Fibroblast of lung (primary cell): ENCODE results near the gene CRTAP. TPM values are rescaled to one million over a fixed set of nuclear protein-coding genes. Genes with fewer than 3 reads are reported as not detected.
"Not testable (repeated sequence)": the region's sequence is repeated elsewhere in the genome, so short reads cannot be mapped to it uniquely, and the experiment has no call there.

Source experiments
- DNase-seq, 2 donors: peaks; one replicate each; pipeline versions ENCODE4 v3.0.0 to v3.0.0-alpha.2; 2010; ENCODE audit warnings: low read depth in 2 of 2
- H2AFZ ChIP-seq: 2 replicates; pipeline ENCODE4 v1.5.1; 2012; ENCODE audit warnings: low read length, control low read depth, inconsistent platforms
- H3K27ac ChIP-seq: 2 replicates; pipeline ENCODE4 v1.5.1; 2011; ENCODE audit warnings: low read length, control low read depth; ENCODE audit not compliant: insufficient read depth
- H3K27me3 ChIP-seq: 2 replicates; pipeline ENCODE4 v1.5.1; 2011; ENCODE audit warnings: mild to moderate bottlenecking, low read length; ENCODE audit not compliant: control insufficient read depth, insufficient read depth
- H3K36me3 ChIP-seq: 2 replicates; pipeline ENCODE4 v1.5.1; 2011; ENCODE audit warnings: low read length; ENCODE audit not compliant: control insufficient read depth, insufficient read depth
- H3K4me1 ChIP-seq: 2 replicates; pipeline ENCODE4 v1.5.1; 2011; ENCODE audit warnings: low read length; ENCODE audit not compliant: control insufficient read depth, insufficient read depth; ENCODE audit errors: extremely low read depth
- H3K4me2 ChIP-seq: 2 replicates; pipeline ENCODE4 v1.5.1; 2011; ENCODE audit warnings: low read length, control low read depth; ENCODE audit not compliant: insufficient read depth; ENCODE audit errors: extremely low read depth
- H3K4me3 ChIP-seq, 4 experiments: fragments of 200-600 bp in 1 of 4; sonication (generic) in 1 of 4; replicated peaks in 1 of 4; 2 replicates each; pipeline ENCODE4 v1.5.1; 2011 to 2016; ENCODE audit warnings: low read length in 4 of 4, low read depth in 3 of 4, mild to moderate bottlenecking in 3 of 4, control low read depth in 2 of 4, inconsistent platforms in 1 of 4, mixed read lengths in 1 of 4; ENCODE audit not compliant: insufficient read depth in 1 of 4; ENCODE audit errors: control extremely low read depth in 1 of 4
- H3K79me2 ChIP-seq: 2 replicates; pipeline ENCODE4 v1.5.1; 2012; ENCODE audit warnings: mild to moderate bottlenecking, low read length, inconsistent platforms; ENCODE audit not compliant: control insufficient read depth, insufficient read depth
- H3K9ac ChIP-seq: 2 replicates; pipeline ENCODE4 v1.5.1; 2011; ENCODE audit warnings: mild to moderate bottlenecking, low read length, control low read depth; ENCODE audit not compliant: insufficient read depth
- H3K9me3 ChIP-seq: 2 replicates; pipeline ENCODE4 v1.5.1; 2012; ENCODE audit warnings: low read depth, low read length; ENCODE audit not compliant: control insufficient read depth, insufficient read depth
- H4K20me1 ChIP-seq: 2 replicates; pipeline ENCODE4 v1.5.1; 2011; ENCODE audit warnings: low read length; ENCODE audit not compliant: control insufficient read depth, insufficient read depth; ENCODE audit errors: extremely low read depth
- EZH2 ChIP-seq: IDR thresholded peaks from 2 replicates; pipeline ENCODE4 v1.5.1; 2012; ENCODE audit warnings: low read length, control low read depth, mild to moderate bottlenecking; ENCODE audit errors: missing control alignments
- polyA minus RNA-seq: library from RNA; depleted of rRNA, polyadenylated mRNA; stranded (reverse); fragments of >200 nt; gene quantifications from 2 replicates; pipeline ENCODE4 v1.2.3, GENCODE V29; 2011; ENCODE audit warnings: low replicate concordance
- polyA plus RNA-seq, 2 donors: library from polyadenylated mRNA; depleted of rRNA in 1 of 2; stranded (reverse) in 1 of 2; unstranded in 1 of 2; fragments of >200 nt; gene quantifications; 2 replicates each; pipeline ENCODE4 v1.2.1, GENCODE V29; 2011 to 2012; ENCODE audit warnings: missing spikeins in 1 of 2
- total RNA-seq: library from RNA; depleted of rRNA; stranded (reverse); fragments of >200 nt; gene quantifications from 2 replicates; pipeline ENCODE4 v1.2.1, GENCODE V29; 2014
- TF ChIP-seq, protein P1 (sequence below), 2 donors: IDR thresholded peaks in 1 of 2; conservative IDR thresholded peaks in 1 of 2; 1 replicate in 1 of 2; 2 replicates in 1 of 2; pipeline ENCODE4 v1.5.1; 2011 to 2012; ENCODE audit warnings: low read length in 2 of 2, control low read depth in 1 of 2, inconsistent platforms in 1 of 2, low read depth in 1 of 2, mild to moderate bottlenecking in 1 of 2

Gene CRTAP
- total RNA-seq, result 176 and 318 TPM in 2 replicates
- 330 and 332 TPM in 2 replicates for polyA plus RNA-seq
- 252 and 255 TPM in 2 replicates for polyA plus RNA-seq (2012)
- polyA minus RNA-seq, result 81.0 and 97.8 TPM in 2 replicates

DNA sequence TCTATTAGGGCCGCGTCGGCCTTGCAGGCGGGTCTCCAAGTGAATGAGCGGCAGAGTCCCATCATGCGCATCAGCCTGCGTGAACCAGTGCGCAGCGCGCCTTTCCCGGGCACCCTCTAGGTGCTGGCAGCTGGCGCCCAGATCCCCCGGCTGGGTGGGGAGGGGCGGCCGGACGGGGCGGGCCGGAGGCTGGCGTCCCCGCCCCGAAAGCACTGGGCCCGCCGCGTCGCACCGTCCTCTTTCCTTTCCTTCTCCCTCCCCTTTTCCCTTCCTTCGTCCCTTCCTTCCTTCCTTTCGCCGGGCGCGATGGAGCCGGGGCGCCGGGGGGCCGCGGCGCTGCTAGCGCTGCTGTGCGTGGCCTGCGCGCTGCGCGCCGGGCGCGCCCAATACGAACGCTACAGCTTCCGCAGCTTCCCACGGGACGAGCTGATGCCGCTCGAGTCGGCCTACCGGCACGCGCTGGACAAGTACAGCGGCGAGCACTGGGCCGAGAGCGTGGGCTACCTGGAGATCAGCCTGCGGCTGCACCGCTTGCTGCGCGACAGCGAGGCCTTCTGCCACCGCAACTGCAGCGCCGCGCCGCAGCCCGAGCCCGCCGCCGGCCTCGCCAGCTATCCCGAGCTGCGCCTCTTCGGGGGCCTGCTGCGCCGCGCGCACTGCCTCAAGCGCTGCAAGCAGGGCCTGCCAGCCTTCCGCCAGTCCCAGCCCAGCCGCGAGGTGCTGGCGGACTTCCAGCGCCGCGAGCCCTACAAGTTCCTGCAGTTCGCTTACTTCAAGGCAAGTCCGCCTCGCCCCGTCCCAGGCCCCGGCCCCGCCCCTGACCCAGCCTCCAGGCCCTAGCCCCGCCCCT lies at the start of gene CRTAP:
Gene CRTAP, plus strand, starts transcription at position 243 of the 850 bp plus-strand sequence. Its CDS starts 64 bp downstream, at position 307.
- Histone ChIP-seq H3K9ac (peak within 1 kb of the TSS; percentile 66), H2AFZ (peak within 1 kb of the TSS; percentile 91), H3K4me3 (peak within 1 kb of the TSS; percentile 73 to 84 (median 76)), H3K79me2 (peaks cover 15% of the 10 kb centered on the region), H3K36me3 (no peaks in the 10 kb centered on the region), H3K27ac (peak within 1 kb of the TSS; percentile 73), H3K9me3 (no peaks in the 10 kb centered on the region), H3K4me2 (peak within 1 kb of the TSS; percentile 94), H3K4me1 (no peaks in the 10 kb centered on the region), H3K27me3 (no peaks in the 10 kb centered on the region), H4K20me1 (no peaks in the 10 kb centered on the region)
- DNase-seq, result peak; percentile 97 to 98
- TF ChIP-seq EZH2, result no peak
- TF ChIP-seq, protein P1, sequence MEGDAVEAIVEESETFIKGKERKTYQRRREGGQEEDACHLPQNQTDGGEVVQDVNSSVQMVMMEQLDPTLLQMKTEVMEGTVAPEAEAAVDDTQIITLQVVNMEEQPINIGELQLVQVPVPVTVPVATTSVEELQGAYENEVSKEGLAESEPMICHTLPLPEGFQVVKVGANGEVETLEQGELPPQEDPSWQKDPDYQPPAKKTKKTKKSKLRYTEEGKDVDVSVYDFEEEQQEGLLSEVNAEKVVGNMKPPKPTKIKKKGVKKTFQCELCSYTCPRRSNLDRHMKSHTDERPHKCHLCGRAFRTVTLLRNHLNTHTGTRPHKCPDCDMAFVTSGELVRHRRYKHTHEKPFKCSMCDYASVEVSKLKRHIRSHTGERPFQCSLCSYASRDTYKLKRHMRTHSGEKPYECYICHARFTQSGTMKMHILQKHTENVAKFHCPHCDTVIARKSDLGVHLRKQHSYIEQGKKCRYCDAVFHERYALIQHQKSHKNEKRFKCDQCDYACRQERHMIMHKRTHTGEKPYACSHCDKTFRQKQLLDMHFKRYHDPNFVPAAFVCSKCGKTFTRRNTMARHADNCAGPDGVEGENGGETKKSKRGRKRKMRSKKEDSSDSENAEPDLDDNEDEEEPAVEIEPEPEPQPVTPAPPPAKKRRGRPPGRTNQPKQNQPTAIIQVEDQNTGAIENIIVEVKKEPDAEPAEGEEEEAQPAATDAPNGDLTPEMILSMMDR (conservative IDR thresholded peaks at IDR 0.05 in 1 of 2, IDR thresholded peaks at IDR 0.05 in 1 of 2; ENCODE audit: low read depth in 1 of 2, low read length in 2 of 2), result no peak

DNA sequence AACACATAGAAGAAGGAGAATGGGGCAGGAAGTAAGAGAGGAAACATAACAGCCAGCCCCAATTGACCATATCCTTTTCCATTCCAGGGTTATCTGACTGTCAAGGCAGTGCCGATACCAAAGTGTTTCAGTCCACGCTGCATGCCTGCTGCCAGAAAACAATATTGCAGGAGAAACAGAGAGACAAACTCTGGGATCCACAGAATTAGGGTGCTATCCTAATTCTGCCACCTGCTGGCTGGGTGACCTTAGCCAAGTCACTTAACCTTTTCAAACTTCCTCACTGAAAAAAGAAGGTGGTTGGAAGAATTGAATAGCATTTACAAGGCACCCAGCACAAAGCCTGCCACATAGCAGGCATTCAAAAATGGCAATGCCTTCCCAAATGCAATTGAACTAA lies 48.9 kb upstream of the CRTAP start:
- DNase-seq, result no peak
- H3K4me2 ChIP-seq, result no peak overlapping the region
- H4K20me1 ChIP-seq, result no peaks in the 10 kb centered on the region
- no peak overlapping the region for H3K27ac ChIP-seq
- no peaks in the 10 kb centered on the region for H3K27me3 ChIP-seq
- no peaks in the 10 kb centered on the region for H3K9me3 ChIP-seq
- H3K4me3 ChIP-seq, result no peak overlapping the region
- H3K9ac ChIP-seq, result no peak overlapping the region
- TF ChIP-seq, protein P1 (conservative IDR thresholded peaks at IDR 0.05 in 1 of 2, IDR thresholded peaks at IDR 0.05 in 1 of 2; ENCODE audit: low read depth in 1 of 2, low read length in 2 of 2), result no peak
- no peak for TF ChIP-seq EZH2
- H3K79me2 ChIP-seq, result no peaks in the 10 kb centered on the region
- H3K36me3 ChIP-seq, result peaks cover 3% of the 10 kb centered on the region
- no peak overlapping the region for H2AFZ ChIP-seq
- H3K4me1 ChIP-seq, result no peaks in the 10 kb centered on the region

DNA sequence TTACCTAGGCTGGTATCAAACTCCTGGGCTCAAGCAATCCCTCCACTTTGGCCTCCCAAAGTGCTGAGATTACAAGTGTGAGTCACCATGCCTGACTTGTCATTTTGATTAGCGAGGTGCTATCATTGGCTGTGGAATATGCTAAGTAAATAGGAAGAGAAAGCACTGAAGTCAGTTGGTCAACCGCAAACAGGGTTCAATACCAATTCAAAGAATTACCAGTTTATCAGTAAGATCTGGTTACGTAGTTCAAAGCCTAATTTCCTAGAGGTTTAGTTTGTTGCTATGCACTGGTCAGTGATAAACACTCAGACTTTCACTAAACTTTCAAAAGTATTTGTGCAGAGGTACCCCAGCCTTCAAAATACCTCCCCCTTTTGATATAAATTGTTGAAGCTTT lies 46.3 kb upstream of the CRTAP start:
- peak; percentile 76 to 77 for DNase-seq
- H3K4me2 ChIP-seq, result no peak overlapping the region
- H4K20me1 ChIP-seq, result no peaks in the 10 kb centered on the region
- H3K4me3 ChIP-seq, result no peak overlapping the region
- no peak overlapping the region for H3K9ac ChIP-seq
- H3K4me1 ChIP-seq, result no peaks in the 10 kb centered on the region
- H3K36me3 ChIP-seq, result peaks cover 3% of the 10 kb centered on the region
- no peak overlapping the region for H3K27ac ChIP-seq
- no peaks in the 10 kb centered on the region for H3K27me3 ChIP-seq
- no peak for TF ChIP-seq EZH2
- TF ChIP-seq, protein P1 (conservative IDR thresholded peaks at IDR 0.05 in 1 of 2, IDR thresholded peaks at IDR 0.05 in 1 of 2; ENCODE audit: low read depth in 1 of 2, low read length in 2 of 2), result no peak
- H2AFZ ChIP-seq, result no peak overlapping the region
- no peaks in the 10 kb centered on the region for H3K9me3 ChIP-seq
- no peaks in the 10 kb centered on the region for H3K79me2 ChIP-seq

DNA sequence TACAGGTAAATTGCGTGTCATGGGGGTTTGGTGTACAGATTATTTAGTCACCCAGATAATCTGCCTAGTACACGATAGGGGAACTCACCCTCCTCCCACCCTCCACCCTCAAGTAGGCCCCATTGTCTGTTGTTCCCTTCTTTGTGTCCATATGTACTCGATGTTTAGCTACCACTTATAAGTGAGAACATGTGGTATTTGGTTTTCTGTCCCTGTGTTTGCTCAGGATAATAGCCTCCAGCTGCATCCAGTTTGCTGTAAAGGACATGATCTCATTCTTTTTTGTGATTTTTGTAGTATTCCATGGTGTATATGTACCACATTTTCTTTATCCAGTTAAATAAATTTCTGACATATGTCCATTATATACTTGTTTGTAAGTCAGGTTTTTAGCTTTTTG lies 44.0 kb upstream of the CRTAP start:
- H4K20me1 ChIP-seq, H3K79me2 ChIP-seq, H3K27ac ChIP-seq, H3K27me3 ChIP-seq, H3K4me2 ChIP-seq, H3K4me1 ChIP-seq, H3K9me3 ChIP-seq, DNase-seq, H3K36me3 ChIP-seq, H3K9ac ChIP-seq, H2AFZ ChIP-seq, H3K4me3 ChIP-seq: not testable (repeated sequence)
